PC-3 (cell line): ENCODE measurements around the gene CAMKK2.

Experiments
- CTCF ChIP-seq: fragments of 300-600 bp; sonication (generic); conservative IDR thresholded peaks from 2 replicates; pipeline ENCODE4 v1.5.1; 2017; ENCODE audit warnings: antibody characterized with exemption, low read depth, mild to moderate bottlenecking, low read length
- EZH2 ChIP-seq: fragments of 300-600 bp; sonication (generic); IDR thresholded peaks from one replicate; pipeline ENCODE4 v1.6.1; 2017; ENCODE audit warnings: antibody characterized with exemption, mild to moderate bottlenecking, low read length; ENCODE audit not compliant: unreplicated experiment
- EZH2phosphoT487 ChIP-seq: fragments of 300-600 bp; sonication (generic); IDR thresholded peaks from 2 replicates; pipeline ENCODE4 v1.6.1; 2018; ENCODE audit warnings: mild to moderate bottlenecking, antibody characterized with exemption, low read length, borderline replicate concordance

- TF ChIP-seq CTCF (no peak), EZH2 (no peak), EZH2phosphoT487 (no peak)
Observed at GRCh38 chr12:121214855-121215745, 81.4 kb downstream of the CAMKK2 start.
